B cell (primary cell): ENCODE measurements around the gene USP36. TPM values are rescaled to one million over a fixed set of nuclear protein-coding genes. Genes with fewer than 3 reads are reported as not detected.

Experiments
- ATAC-seq: fragments of 200-7000 bp; cut with Tn5 transposase; one replicate; pipeline ENCODE4 v1.10.0; 2021; ENCODE audit warnings: low read depth, mild to moderate bottlenecking, moderate number of reproducible peaks, moderate library complexity
- CTCF ChIA-PET: fragments of 350-600 bp; sonication (Branson Sonifier 250); formaldehyde crosslinking; loops from one replicate; lab custom pipeline; 2021; ENCODE audit warnings: antibody characterized with exemption, inconsistent platforms; lab: Charles Lee
- POLR2A ChIA-PET: fragments of 350-600 bp; sonication (Branson Sonifier 250); formaldehyde crosslinking; loops from one replicate; lab custom pipeline; 2021; ENCODE audit warnings: antibody characterized with exemption; lab: Charles Lee
- DNase-seq: peaks from one replicate; pipeline ENCODE4 v3.0.0; 2013
- H2AFZ ChIP-seq: 2 replicates; pipeline ENCODE4 v1.6.1; 2012; ENCODE audit warnings: mild to moderate bottlenecking, low read depth, low read length; ENCODE audit not compliant: insufficient read depth, poor library complexity, severe bottlenecking
- H3K27ac ChIP-seq, 2 donors: 1 replicate in 1 of 2; 2 replicates in 1 of 2; pipeline ENCODE4 v1.5.1; 2012 to 2013; ENCODE audit warnings: low read length in 2 of 2, mild to moderate bottlenecking in 2 of 2, moderate library complexity in 1 of 2
- H3K27me3 ChIP-seq, 4 experiments: fragments of 200-600 bp in 1 of 4; sonication (generic) in 1 of 4; replicated peaks in 1 of 4; 1 replicate in 2 of 4; 2 replicates in 2 of 4; pipeline versions ENCODE4 v1.6.1 to v1.7.0; 2013 to 2016; ENCODE audit warnings: low read length in 3 of 4, mild to moderate bottlenecking in 2 of 4, mixed read lengths in 1 of 4, moderate library complexity in 1 of 4; ENCODE audit not compliant: insufficient read depth in 4 of 4, control insufficient read depth in 3 of 4; ENCODE audit errors: control extremely low read depth in 1 of 4
- H3K36me3 ChIP-seq, 2 experiments: replicated peaks in 1 of 2; 1 replicate in 1 of 2; 2 replicates in 1 of 2; pipeline versions ENCODE4 v1.6.1 to v1.7.1; 2013; ENCODE audit warnings: low read length in 1 of 2; ENCODE audit not compliant: insufficient read depth in 2 of 2, control insufficient read depth in 1 of 2; ENCODE audit errors: control extremely low read depth in 1 of 2, extremely low read depth in 1 of 2
- H3K4me1 ChIP-seq, 2 donors: fragments of 200-600 bp in 1 of 2; sonication (generic) in 1 of 2; 1 replicate in 1 of 2; 2 replicates in 1 of 2; pipeline versions ENCODE4 v1.5.1 to v1.6.1; 2013 to 2017; ENCODE audit warnings: low read length in 2 of 2; ENCODE audit not compliant: control insufficient read depth in 2 of 2, insufficient read depth in 2 of 2
- H3K4me2 ChIP-seq: replicated peaks from 2 replicates; pipeline ENCODE3; 2012; ENCODE audit warnings: mild to moderate bottlenecking, low read depth, low read length; ENCODE audit not compliant: poor library complexity, severe bottlenecking
- H3K4me3 ChIP-seq, 5 experiments: fragments of 200-600 bp in 1 of 5; sonication (generic) in 1 of 5; 1 replicate in 3 of 5; 2 replicates in 2 of 5; pipeline versions ENCODE4 v1.5.1 to v1.7.0; 2011 to 2016; ENCODE audit warnings: low read length in 4 of 5, mild to moderate bottlenecking in 4 of 5, low read depth in 2 of 5, control low read depth in 1 of 5, moderate library complexity in 1 of 5; ENCODE audit not compliant: insufficient read depth in 1 of 5; ENCODE audit errors: control extremely low read depth in 1 of 5, extremely low read depth in 1 of 5
- H3K79me2 ChIP-seq: fragments of 200-600 bp; sonication (generic); one replicate; pipeline ENCODE4 v1.6.0; 2016; ENCODE audit warnings: low read length; ENCODE audit not compliant: control insufficient read depth, insufficient read depth
- H3K9ac ChIP-seq: fragments of 200-600 bp; sonication (generic); 2 replicates; pipeline ENCODE4 v1.6.1; 2017; ENCODE audit warnings: mild to moderate bottlenecking, low read length, moderate library complexity
- H3K9me3 ChIP-seq, 3 donors: one replicate each; pipeline versions ENCODE4 v1.6.1 to v1.7.1; 2013; ENCODE audit warnings: low read length in 2 of 3; ENCODE audit not compliant: control insufficient read depth in 2 of 3, insufficient read depth in 1 of 3; ENCODE audit errors: control extremely low read depth in 1 of 3
- H4K20me1 ChIP-seq: 2 replicates; pipeline ENCODE4 v1.6.0; 2012; ENCODE audit warnings: mild to moderate bottlenecking, low read length; ENCODE audit not compliant: insufficient read depth, control insufficient read depth, poor library complexity, severe bottlenecking
- H3K27ac Mint-ChIP-seq: one replicate; pipeline ENCODE4 v1.8.0; 2021; ENCODE audit warnings: mixed read lengths
- H3K27me3 Mint-ChIP-seq: one replicate; pipeline ENCODE4 v1.8.0; 2021; ENCODE audit warnings: mixed read lengths
- H3K4me1 Mint-ChIP-seq: one replicate; pipeline ENCODE4 v1.8.0; 2021; ENCODE audit warnings: mixed read lengths
- H3K4me3 Mint-ChIP-seq: one replicate; pipeline ENCODE4 v1.8.0; 2021; ENCODE audit warnings: mixed read lengths
- H3K9me3 Mint-ChIP-seq: one replicate; pipeline ENCODE4 v1.8.0; 2022; ENCODE audit warnings: mixed read lengths; ENCODE audit not compliant: insufficient read depth
- CTCF ChIP-seq: fragments of 200-600 bp; IDR thresholded peaks from one replicate; pipeline ENCODE4 v1.8.0; 2022; ENCODE audit warnings: antibody characterized with exemption, mild to moderate bottlenecking
- EZH2 ChIP-seq: IDR thresholded peaks from 2 replicates; pipeline ENCODE4 v1.6.1; 2012; ENCODE audit warnings: borderline replicate concordance, low read depth, mild to moderate bottlenecking, moderate library complexity, low read length; ENCODE audit not compliant: insufficient read depth, poor library complexity, severe bottlenecking
- WGBS: methylation state at CpG from one replicate; pipeline ENCODE4 v1.1.5; 2013; ENCODE audit warnings: missing lambda C conversion rate; ENCODE audit not compliant: insufficient coverage; 5-methylcytosine and 5-hydroxymethylcytosine counted together
- intact Hi-C: fragments of 100-400 bp; cut with micrococcal nuclease; formaldehyde crosslinking; loops from one replicate; pipeline ENCODE4 v1.10.0; 2022
- polyA plus RNA-seq: library from polyadenylated mRNA; depleted of rRNA; stranded (reverse); fragments of >200 nt; gene quantifications from 2 replicates; pipeline ENCODE4 v1.2.3, GENCODE V29; 2012
- total RNA-seq, 2 donors: library from RNA; stranded (reverse); fragments of 120-200 nt in 1 of 2; gene quantifications; 1 replicate in 1 of 2; 2 replicates in 1 of 2; pipeline versions ENCODE4 v1.2.3 to v1.2.4, GENCODE V29; 2013 to 2022

The USP36 gene
- total and polyA plus RNA-seq, 2 donors (not counting 1 experiment from before 2014, with no cell fraction given), result 52.2 to 137 TPM

DNA sequence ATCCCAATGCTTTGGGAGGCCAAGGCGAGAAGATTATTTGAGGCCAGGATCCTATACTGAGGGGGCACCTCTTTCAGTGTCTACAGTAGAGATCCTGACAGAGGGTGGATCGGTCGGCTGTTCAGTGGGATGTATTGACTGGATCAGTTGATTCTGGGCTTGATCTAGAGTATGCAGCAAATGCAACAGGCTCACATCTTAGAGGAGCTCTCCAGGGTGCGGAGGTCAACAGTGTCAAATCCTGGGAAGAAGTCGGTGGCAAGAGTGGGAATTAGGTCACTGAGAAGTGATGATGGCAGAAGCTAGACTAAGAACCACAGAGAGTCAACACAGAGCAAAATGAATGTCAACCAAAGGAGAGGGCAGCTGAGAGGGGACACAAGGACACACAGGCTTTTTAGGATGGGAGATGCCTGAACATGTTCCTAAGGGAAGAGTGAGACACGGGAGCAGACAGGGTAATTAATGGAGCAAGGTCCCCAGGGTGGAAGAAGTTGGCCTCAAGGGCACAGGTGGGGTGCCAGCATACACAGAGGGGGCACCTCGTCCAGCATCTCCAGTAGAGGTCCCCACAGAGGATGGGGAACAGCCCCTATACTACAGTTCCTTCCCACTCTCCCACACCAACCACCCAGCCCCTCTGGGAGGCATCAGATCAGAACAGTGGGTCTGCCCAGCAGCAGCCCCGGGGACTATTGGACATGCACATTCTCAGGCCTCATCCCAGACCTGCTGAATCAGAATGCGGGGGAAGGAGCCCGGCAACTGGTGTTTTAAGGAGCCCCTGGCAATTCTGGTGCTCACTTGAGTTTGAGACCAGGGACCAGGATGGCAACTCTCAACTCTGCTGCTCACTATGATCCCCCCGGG is 48.5 kb downstream of the USP36 start:
- H3K27me3 Mint-ChIP-seq, result no peaks in the 10 kb centered on the region
- no peaks in the 10 kb centered on the region for H3K9me3 ChIP-seq
- DNase-seq, result no peak
- intact Hi-C loops, result no loop called here
- H3K4me3 Mint-ChIP-seq, result no peak overlapping the region
- ChIA-PET POLR2A (no interaction called here), CTCF (no interaction called here)
- no peak overlapping the region for H3K27ac ChIP-seq
- H3K9me3 Mint-ChIP-seq, result no peaks in the 10 kb centered on the region
- peaks cover 0 to 27% of the 10 kb centered on the region in 2 experiments for H3K36me3 ChIP-seq
- H3K4me2 ChIP-seq, result no peak overlapping the region
- TF ChIP-seq EZH2 (no peak), CTCF (no peak)
- H4K20me1 ChIP-seq, result no peaks in the 10 kb centered on the region
- H3K27ac Mint-ChIP-seq, result no peak overlapping the region
- no peak overlapping the region for H3K9ac ChIP-seq
- 93% methylated on average over 11 of the region's 11 CpGs for WGBS
- H2AFZ ChIP-seq, result no peak overlapping the region
- no peak overlapping the region for H3K4me3 ChIP-seq
- ATAC-seq, result no peak
- H3K27me3 ChIP-seq, result no peaks in the 10 kb centered on the region
- peaks cover 6% of the 10 kb centered on the region for H3K4me1 Mint-ChIP-seq
- no peaks in the 10 kb centered on the region for H3K79me2 ChIP-seq
- peaks cover 0 to 10% of the 10 kb centered on the region in 2 donors for H3K4me1 ChIP-seq

DNA sequence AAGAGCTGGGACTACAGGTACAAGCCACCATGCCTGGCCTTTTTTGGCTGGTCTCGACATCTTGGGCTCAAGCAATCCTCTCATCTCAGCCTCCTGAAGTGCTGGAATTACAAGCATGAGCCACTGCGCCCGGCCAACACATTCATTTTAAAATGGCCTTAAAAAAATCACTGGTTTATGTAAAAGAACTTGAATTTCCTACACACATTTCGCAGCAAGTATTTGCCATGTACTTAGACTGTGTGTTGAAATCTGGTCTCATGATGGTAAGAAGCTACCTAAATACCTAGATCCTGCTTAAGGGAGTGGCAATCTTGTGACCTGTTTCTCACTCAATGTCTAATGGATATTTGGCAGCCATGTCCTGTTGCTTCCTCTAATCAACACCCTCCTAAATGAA is 50.1 kb downstream of the USP36 start:
- Mint-ChIP-seq H3K27ac (no peak overlapping the region), H3K27me3 (no peaks in the 10 kb centered on the region), H3K4me3 (no peak overlapping the region), H3K9me3 (no peaks in the 10 kb centered on the region), H3K4me1 (peaks cover 6% of the 10 kb centered on the region)
- Histone ChIP-seq H3K9ac (no peak overlapping the region), H3K4me2 (no peak overlapping the region), H2AFZ (no peak overlapping the region), H3K36me3 (peaks cover 0 to 12% of the 10 kb centered on the region in 2 experiments), H3K4me1 (peaks cover 0 to 10% of the 10 kb centered on the region in 2 donors), H4K20me1 (no peaks in the 10 kb centered on the region), H3K27me3 (no peaks in the 10 kb centered on the region), H3K79me2 (no peaks in the 10 kb centered on the region), H3K27ac (no peak overlapping the region), H3K9me3 (no peaks in the 10 kb centered on the region), H3K4me3 (no peak overlapping the region)
- ChIA-PET CTCF (interaction anchor here (1.2 kb wide), 1 partner anchor 52 kb away, joined by 3 read pairs; no protein-coding TSS in a partner anchor), POLR2A (interaction anchor here (0.7 kb wide), 1 partner anchor 10 kb away, joined by 3 read pairs; no protein-coding TSS in a partner anchor)
- intact Hi-C loops, result no loop called here
- 100% methylated on average over 1 of the region's 4 CpGs for WGBS
- ATAC-seq (no peak), DNase-seq (no peak)
- TF ChIP-seq EZH2 (no peak), CTCF (no peak)
